ENCODE measurements around the gene STAT3.
"Not testable (repeated sequence)": the region's sequence is repeated elsewhere in the genome, so short reads cannot be mapped to it uniquely, and the experiment has no call there.

Gene STAT3

GRCh38 chr17:42276609-42277341, 111.5 kb downstream of the STAT3 start:
- DNase-seq (ENCODE audit: low spot score), result no peak

- peak; percentile 37 for DNase-seq (ENCODE audit: low spot score)
Measured at GRCh38 chr17:42276359-42276608, 112.0 kb downstream of the STAT3 start, which contains the start of gene STAT5B. Gene STAT5B (minus strand): TSS chr17:42276391. CDS start chr17:42232127, 44,264 bp downstream.

- DNase-seq (ENCODE audit: low spot score), result no peak
Measured at GRCh38 chr17:42275527-42276358, 112.5 kb downstream of the STAT3 start.

- DNase-seq (ENCODE audit: low spot score), result peak; percentile 56
Measured at GRCh38 chr17:42274812-42275526, 113.3 kb downstream of the STAT3 start.

GRCh38 chr17:42274253-42274542, 114.0 kb downstream of the STAT3 start:
- no peak for DNase-seq (ENCODE audit: low spot score)

GRCh38 chr17:42273474-42274252, 114.6 kb downstream of the STAT3 start:
- no peak for DNase-seq (ENCODE audit: low spot score)

- DNase-seq (ENCODE audit: low spot score), result no peak
Measured at GRCh38 chr17:42272162-42272907, 115.9 kb downstream of the STAT3 start.

GRCh38 chr17:42271779-42272035, 116.5 kb downstream of the STAT3 start:
- no peak for DNase-seq (ENCODE audit: low spot score)

GRCh38 chr17:42271006-42271778, 117.0 kb downstream of the STAT3 start:
- DNase-seq (ENCODE audit: low spot score), result no peak

- no peak for DNase-seq (ENCODE audit: low spot score)
Measured at GRCh38 chr17:42270596-42270995, 117.6 kb downstream of the STAT3 start.

GRCh38 chr17:42270170-42270535, 118.1 kb downstream of the STAT3 start:
- DNase-seq (ENCODE audit: low spot score), result no peak

GRCh38 chr17:42268236-42268635, 120.0 kb downstream of the STAT3 start:
- DNase-seq (ENCODE audit: low spot score), result no peak

- no peak for DNase-seq (ENCODE audit: low spot score)
Measured at GRCh38 chr17:42266918-42267766, 121.1 kb downstream of the STAT3 start.

- no peak for DNase-seq (ENCODE audit: low spot score)
Measured at GRCh38 chr17:42266462-42266861, 121.8 kb downstream of the STAT3 start.

GRCh38 chr17:42264366-42264765, 123.9 kb downstream of the STAT3 start:
- DNase-seq (ENCODE audit: low spot score), result not testable (repeated sequence)

Measured in cerebellar cortex (tissue), 1 donor.